ENCODE data around the gene IMMP2L. TPM values are rescaled to one million over a fixed set of nuclear protein-coding genes. Genes with fewer than 3 reads are reported as not detected.
A peak's percentile ranks its signal among the peaks of the same experiment; 100 is the strongest.

The IMMP2L gene
- total and polyA plus RNA-seq, 2 of the 8 experiments (the other 6 are each of a cell fraction or from before 2014, with no cell fraction given), result 2.3 to 10.1 TPM

GRCh38 chr7:111408724-111409123 lies 153.6 kb downstream of the IMMP2L start:
- Histone ChIP-seq H2BK12ac (ENCODE audit: low read depth, low read length) (no peak overlapping the region), H2BK120ac (replicated peaks; ENCODE audit: low read depth, low read length) (no peak overlapping the region)
- no peak for FAIRE-seq

More at GRCh38 chr7:111408724-111409123, 153.6 kb downstream of the IMMP2L start:
- H3K9me3 ChIP-seq (ENCODE audit: insufficient read depth in 2 of 2, low read depth in 1 of 2, low read length in 1 of 2), result no peaks in the 10 kb centered on the region
- H3K4ac ChIP-seq (replicated peaks; ENCODE audit: insufficient read length, low read depth, low read length), result no peak overlapping the region
- no peak overlapping the region for H4K91ac ChIP-seq (replicated peaks; ENCODE audit: insufficient read length, low read length)
- no peak overlapping the region for H3K27ac ChIP-seq (ENCODE audit: low read depth, low read length)
- H3K14ac ChIP-seq (ENCODE audit: insufficient read length), result no peak overlapping the region
- peaks cover 2 to 3% (median 3%) of the 10 kb centered on the region in 4 experiments; a peak in 3 of 7 replicates for H3K4me1 ChIP-seq (replicated peaks in 1 of 4; ENCODE audit: control insufficient read depth in 3 of 4, insufficient read depth in 4 of 4, low read length in 3 of 4)
- no peak overlapping the region for H3K9ac ChIP-seq (replicated peaks in 1 of 4; ENCODE audit: extremely low read depth in 1 of 4, low read depth in 3 of 4, low read length in 3 of 4)
- no peak overlapping the region for H2BK15ac ChIP-seq (ENCODE audit: low read length)
- H3K79me2 ChIP-seq (ENCODE audit: control insufficient read depth in 1 of 2, insufficient read depth in 2 of 2, low read length in 2 of 2), result no peaks in the 10 kb centered on the region
- no peak overlapping the region for H2AK5ac ChIP-seq (ENCODE audit: low read depth, low read length)
- no peak overlapping the region for H2AFZ ChIP-seq (ENCODE audit: low read length)
- no peaks in the 10 kb centered on the region for H3K23me2 ChIP-seq (ENCODE audit: low read depth, low read length)
- H2BK5ac ChIP-seq (ENCODE audit: low read depth, low read length), result no peak overlapping the region
- POLR2A ChIA-PET (ENCODE audit: partially characterized antibody), result interaction anchor here (0.6 kb wide), 1 partner anchor 710 kb away, joined by 3 read pairs; no protein-coding TSS in a partner anchor
- no peaks in the 10 kb centered on the region for H3K36me3 ChIP-seq (ENCODE audit: control insufficient read depth in 2 of 4, insufficient read depth in 4 of 4, low read length in 3 of 4)
- no peak for DNase-seq (ENCODE audit: low read depth in 1 of 2, low spot score in 2 of 2)
- TF ChIP-seq MAFK (IDR thresholded peaks at IDR 0.05; ENCODE audit: low read depth, low read length), result peak; percentile 15; the same call in 1 of the 2 replicates
- no peak for TF ChIP-seq TAF7 (optimal IDR thresholded peaks at IDR 0.05; ENCODE audit: borderline replicate concordance, low read depth, low read length)
- no peak overlapping the region for H3K4me3 ChIP-seq (ENCODE audit: extremely low read depth in 1 of 4, insufficient read depth in 2 of 4, low read depth in 3 of 4, low read length in 4 of 4)
- H3K23ac ChIP-seq (ENCODE audit: insufficient read length), result no peak overlapping the region
- no peak overlapping the region for H4K5ac ChIP-seq (ENCODE audit: insufficient read length, low read depth, low read length)
- no peaks in the 10 kb centered on the region for H3K27me3 ChIP-seq (replicated peaks in 1 of 4; ENCODE audit: control insufficient read depth in 3 of 4, extremely low read depth in 1 of 4, insufficient read depth in 3 of 4, low read length in 3 of 4)
- no peaks in the 10 kb centered on the region for H3K79me1 ChIP-seq (ENCODE audit: low read depth, low read length)
- H3K56ac ChIP-seq (replicated peaks; ENCODE audit: insufficient read length, low read depth, low read length), result no peak overlapping the region
- H4K20me1 ChIP-seq (replicated peaks in 1 of 2; ENCODE audit: control insufficient read depth in 1 of 2, insufficient read depth in 2 of 2, low read length in 2 of 2), result no peaks in the 10 kb centered on the region
- H2BK20ac ChIP-seq (ENCODE audit: low read length), result no peak overlapping the region
- no peak overlapping the region for H3K18ac ChIP-seq (ENCODE audit: extremely low read depth, low read length)
- no peak overlapping the region for H3K4me2 ChIP-seq (ENCODE audit: insufficient read depth in 1 of 2, low read depth in 2 of 2, low read length in 2 of 2)
- no peak overlapping the region for H4K8ac ChIP-seq (ENCODE audit: extremely low read depth, insufficient read depth, low read length)
- CTCF ChIA-PET (ENCODE audit: partially characterized antibody), result no interaction called here

All from H1 (cell line).